WTC11 (cell line): ENCODE measurements around the gene TEP1.

Experiments
- CTCF ChIP-seq: fragments of 200-600 bp; IDR thresholded peaks from 2 replicates; pipeline ENCODE4 v1.8.0; 2022; ENCODE audit warnings: antibody characterized with exemption
- FOXK1 ChIP-seq: sonication (generic); formaldehyde crosslinking; IDR thresholded peaks from 2 replicates; pipeline ENCODE4 v1.8.0; 2022; ENCODE audit warnings: mild to moderate bottlenecking, moderate library complexity, missing genetic modification reagents
- NFYB ChIP-seq: sonication (generic); formaldehyde crosslinking; conservative IDR thresholded peaks from 2 replicates; pipeline ENCODE4 v1.8.0; 2022; ENCODE audit warnings: low read depth, missing genetic modification reagents
- TP53 ChIP-seq: sonication (generic); formaldehyde crosslinking; IDR thresholded peaks from 2 replicates; pipeline ENCODE4 v1.8.1; 2023; ENCODE audit warnings: mild to moderate bottlenecking, missing genetic modification reagents
- USF2 ChIP-seq: sonication (generic); formaldehyde crosslinking; IDR thresholded peaks from 2 replicates; pipeline ENCODE4 v1.8.1; 2023; ENCODE audit warnings: mild to moderate bottlenecking, missing genetic modification reagents, moderate library complexity

- TF ChIP-seq USF2 (CRISPR knock-in tag) (no peak), FOXK1 (CRISPR knock-in tag) (no peak), CTCF (no peak), NFYB (CRISPR knock-in tag) (no peak), TP53 (no peak)
Observed at GRCh38 chr14:20329355-20329754, 83.9 kb downstream of the TEP1 start.
